HepG2 (cell line): ENCODE measurements around the gene ULK4. TPM values are rescaled to one million over a fixed set of nuclear protein-coding genes. Genes with fewer than 3 reads are reported as not detected.

Source experiments
- NCOA5 ChIP-seq: sonication (generic); formaldehyde crosslinking; IDR thresholded peaks from 2 replicates; pipeline ENCODE4 v1.4.0; 2020; ENCODE audit warnings: missing genetic modification reagents
- ONECUT2 ChIP-seq: sonication (generic); formaldehyde crosslinking; IDR thresholded peaks from 2 replicates; pipeline ENCODE4 v1.4.0; 2020; ENCODE audit warnings: missing genetic modification reagents
- RORA ChIP-seq: sonication (generic); formaldehyde crosslinking; IDR thresholded peaks from 2 replicates; pipeline ENCODE4 v1.5.0; 2020; ENCODE audit warnings: mild to moderate bottlenecking, missing genetic modification reagents, moderate library complexity
- RXRB ChIP-seq: IDR thresholded peaks from 2 replicates; pipeline ENCODE4 v1.6.1; 2016; ENCODE audit warnings: borderline replicate concordance, missing genetic modification reagents, missing compliant biosample characterization
- ZMYM3 ChIP-seq: sonication (generic); formaldehyde crosslinking; IDR thresholded peaks from 2 replicates; pipeline ENCODE4 v1.5.1; 2020; ENCODE audit warnings: mild to moderate bottlenecking, missing genetic modification reagents
- ZNF292 ChIP-seq: sonication (generic); formaldehyde crosslinking; IDR thresholded peaks from 2 replicates; pipeline ENCODE4 v1.8.1; 2022; ENCODE audit warnings: mild to moderate bottlenecking, low read depth, missing genetic modification reagents, borderline replicate concordance
- ZNF652 ChIP-seq: IDR thresholded peaks from 2 replicates; pipeline ENCODE4 v1.6.1; 2016; ENCODE audit warnings: low read depth, borderline replicate concordance
- ZNF670 ChIP-seq: sonication (generic); formaldehyde crosslinking; IDR thresholded peaks from 2 replicates; pipeline ENCODE4 v1.8.0; 2022; ENCODE audit warnings: mild to moderate bottlenecking, missing genetic modification reagents, borderline replicate concordance
- polyA plus RNA-seq, 8 experiments: library from polyadenylated mRNA; depleted of rRNA in 3 of 8; stranded (reverse) in 7 of 8; unstranded in 1 of 8; fragments of >200 nt; fragmentation: Illumina TruSeq in 4 of 8; extraction: Trizol in 4 of 8; gene quantifications; 2 replicates each; pipeline versions ENCODE4 v1.2.1 to v1.2.3, GENCODE V29; 2011 to 2016; ENCODE audit warnings: low read depth in 4 of 8, missing spikeins in 1 of 8, mixed read lengths in 1 of 8; ENCODE audit not compliant: insufficient read depth in 1 of 8
- total RNA-seq, 5 experiments: library from RNA; depleted of rRNA; stranded (reverse); fragments of >200 nt; fragmentation: Illumina TruSeq; extraction: Trizol; gene quantifications; 2 replicates each; pipeline ENCODE4 v1.2.3, GENCODE V29; 2016; ENCODE audit warnings: low read depth in 1 of 5
- TF ChIP-seq, protein P1 (sequence below): sonication (generic); formaldehyde crosslinking; IDR thresholded peaks from 2 replicates; pipeline ENCODE4 v1.4.0; 2020; ENCODE audit warnings: missing genetic modification reagents
- TF ChIP-seq, protein P2 (sequence below): sonication (generic); formaldehyde crosslinking; IDR thresholded peaks from 2 replicates; pipeline ENCODE4 v1.4.0; 2020; ENCODE audit warnings: mild to moderate bottlenecking, missing genetic modification reagents
- TF ChIP-seq, protein P3 (sequence below): sonication (generic); formaldehyde crosslinking; IDR thresholded peaks from 2 replicates; pipeline ENCODE4 v1.4.0; 2020; ENCODE audit warnings: low read depth, mild to moderate bottlenecking, missing genetic modification reagents
- TF ChIP-seq, protein P4 (sequence below), 2 experiments: sonication (generic) in 1 of 2; formaldehyde crosslinking in 1 of 2; IDR thresholded peaks; 2 replicates each; pipeline versions ENCODE4 v1.6.1 to v1.9.0; 2014 to 2022; ENCODE audit warnings: antibody characterized with exemption in 1 of 2, borderline replicate concordance in 1 of 2, inconsistent platforms in 1 of 2, low read depth in 1 of 2, missing genetic modification reagents in 1 of 2

ULK4 gene
- total and polyA plus RNA-seq, 2 of the 13 experiments (the other 11 are each of a cell fraction or from before 2014, with no cell fraction given) = 6.7 to 11.8 TPM

DNA sequence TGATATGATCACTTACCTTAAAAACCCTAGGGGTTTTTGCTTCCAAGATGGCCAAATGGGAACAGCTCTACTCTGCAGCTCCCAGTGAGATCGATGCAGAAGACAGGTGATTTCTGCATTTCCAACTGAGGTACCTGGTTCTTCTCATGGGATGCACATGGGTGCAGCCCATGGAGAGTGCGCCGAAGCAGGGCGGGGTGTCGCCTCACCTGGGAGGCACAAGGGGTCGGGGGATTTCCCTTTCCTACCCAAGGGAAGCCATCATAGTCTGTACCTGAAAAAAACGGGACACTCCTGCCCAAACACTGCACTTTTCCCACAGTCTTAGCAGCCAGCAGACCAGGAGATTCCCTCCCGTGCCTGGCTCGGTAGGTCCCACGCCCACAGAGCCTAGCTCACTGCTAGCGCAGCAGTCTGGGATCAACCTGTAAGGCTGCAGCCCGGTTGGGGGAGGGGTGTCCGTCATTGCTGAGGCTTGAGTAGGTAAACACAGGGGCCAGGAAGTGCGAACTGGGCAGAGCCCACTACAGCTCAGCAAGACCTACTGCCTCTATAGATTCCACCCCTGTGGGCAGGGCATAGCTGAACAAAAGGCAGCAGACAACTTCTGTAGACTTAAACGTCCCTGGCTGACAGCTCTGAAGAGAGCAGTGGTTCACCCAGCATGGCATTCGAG is 684.0 kb downstream of the ULK4 start (continued):
- TF ChIP-seq, protein P1, sequence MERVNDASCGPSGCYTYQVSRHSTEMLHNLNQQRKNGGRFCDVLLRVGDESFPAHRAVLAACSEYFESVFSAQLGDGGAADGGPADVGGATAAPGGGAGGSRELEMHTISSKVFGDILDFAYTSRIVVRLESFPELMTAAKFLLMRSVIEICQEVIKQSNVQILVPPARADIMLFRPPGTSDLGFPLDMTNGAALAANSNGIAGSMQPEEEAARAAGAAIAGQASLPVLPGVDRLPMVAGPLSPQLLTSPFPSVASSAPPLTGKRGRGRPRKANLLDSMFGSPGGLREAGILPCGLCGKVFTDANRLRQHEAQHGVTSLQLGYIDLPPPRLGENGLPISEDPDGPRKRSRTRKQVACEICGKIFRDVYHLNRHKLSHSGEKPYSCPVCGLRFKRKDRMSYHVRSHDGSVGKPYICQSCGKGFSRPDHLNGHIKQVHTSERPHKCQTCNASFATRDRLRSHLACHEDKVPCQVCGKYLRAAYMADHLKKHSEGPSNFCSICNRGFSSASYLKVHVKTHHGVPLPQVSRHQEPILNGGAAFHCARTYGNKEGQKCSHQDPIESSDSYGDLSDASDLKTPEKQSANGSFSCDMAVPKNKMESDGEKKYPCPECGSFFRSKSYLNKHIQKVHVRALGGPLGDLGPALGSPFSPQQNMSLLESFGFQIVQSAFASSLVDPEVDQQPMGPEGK = peak; percentile 67
- TF ChIP-seq ZMYM3 (peak; percentile 57), ZNF292 (peak; percentile 85; the same call in 1 of the 2 replicates), ZNF670 (CRISPR knock-in tag) (no peak), ONECUT2 (CRISPR knock-in tag) (no peak), ZNF652 (no peak), RXRB (peak; percentile 28; the same call in 1 of the 2 replicates), NCOA5 (no peak), RORA (CRISPR knock-in tag) (no peak)
- TF ChIP-seq, protein P2, sequence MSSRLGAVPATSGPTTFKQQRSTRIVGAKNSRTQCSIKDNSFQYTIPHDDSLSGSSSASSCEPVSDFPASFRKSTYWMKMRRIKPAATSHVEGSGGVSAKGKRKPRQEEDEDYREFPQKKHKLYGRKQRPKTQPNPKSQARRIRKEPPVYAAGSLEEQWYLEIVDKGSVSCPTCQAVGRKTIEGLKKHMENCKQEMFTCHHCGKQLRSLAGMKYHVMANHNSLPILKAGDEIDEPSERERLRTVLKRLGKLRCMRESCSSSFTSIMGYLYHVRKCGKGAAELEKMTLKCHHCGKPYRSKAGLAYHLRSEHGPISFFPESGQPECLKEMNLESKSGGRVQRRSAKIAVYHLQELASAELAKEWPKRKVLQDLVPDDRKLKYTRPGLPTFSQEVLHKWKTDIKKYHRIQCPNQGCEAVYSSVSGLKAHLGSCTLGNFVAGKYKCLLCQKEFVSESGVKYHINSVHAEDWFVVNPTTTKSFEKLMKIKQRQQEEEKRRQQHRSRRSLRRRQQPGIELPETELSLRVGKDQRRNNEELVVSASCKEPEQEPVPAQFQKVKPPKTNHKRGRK (CRISPR knock-in tag) = no peak
- TF ChIP-seq, protein P3, sequence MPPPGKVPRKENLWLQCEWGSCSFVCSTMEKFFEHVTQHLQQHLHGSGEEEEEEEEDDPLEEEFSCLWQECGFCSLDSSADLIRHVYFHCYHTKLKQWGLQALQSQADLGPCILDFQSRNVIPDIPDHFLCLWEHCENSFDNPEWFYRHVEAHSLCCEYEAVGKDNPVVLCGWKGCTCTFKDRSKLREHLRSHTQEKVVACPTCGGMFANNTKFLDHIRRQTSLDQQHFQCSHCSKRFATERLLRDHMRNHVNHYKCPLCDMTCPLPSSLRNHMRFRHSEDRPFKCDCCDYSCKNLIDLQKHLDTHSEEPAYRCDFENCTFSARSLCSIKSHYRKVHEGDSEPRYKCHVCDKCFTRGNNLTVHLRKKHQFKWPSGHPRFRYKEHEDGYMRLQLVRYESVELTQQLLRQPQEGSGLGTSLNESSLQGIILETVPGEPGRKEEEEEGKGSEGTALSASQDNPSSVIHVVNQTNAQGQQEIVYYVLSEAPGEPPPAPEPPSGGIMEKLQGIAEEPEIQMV (CRISPR knock-in tag) = no peak
- TF ChIP-seq, protein P4, sequence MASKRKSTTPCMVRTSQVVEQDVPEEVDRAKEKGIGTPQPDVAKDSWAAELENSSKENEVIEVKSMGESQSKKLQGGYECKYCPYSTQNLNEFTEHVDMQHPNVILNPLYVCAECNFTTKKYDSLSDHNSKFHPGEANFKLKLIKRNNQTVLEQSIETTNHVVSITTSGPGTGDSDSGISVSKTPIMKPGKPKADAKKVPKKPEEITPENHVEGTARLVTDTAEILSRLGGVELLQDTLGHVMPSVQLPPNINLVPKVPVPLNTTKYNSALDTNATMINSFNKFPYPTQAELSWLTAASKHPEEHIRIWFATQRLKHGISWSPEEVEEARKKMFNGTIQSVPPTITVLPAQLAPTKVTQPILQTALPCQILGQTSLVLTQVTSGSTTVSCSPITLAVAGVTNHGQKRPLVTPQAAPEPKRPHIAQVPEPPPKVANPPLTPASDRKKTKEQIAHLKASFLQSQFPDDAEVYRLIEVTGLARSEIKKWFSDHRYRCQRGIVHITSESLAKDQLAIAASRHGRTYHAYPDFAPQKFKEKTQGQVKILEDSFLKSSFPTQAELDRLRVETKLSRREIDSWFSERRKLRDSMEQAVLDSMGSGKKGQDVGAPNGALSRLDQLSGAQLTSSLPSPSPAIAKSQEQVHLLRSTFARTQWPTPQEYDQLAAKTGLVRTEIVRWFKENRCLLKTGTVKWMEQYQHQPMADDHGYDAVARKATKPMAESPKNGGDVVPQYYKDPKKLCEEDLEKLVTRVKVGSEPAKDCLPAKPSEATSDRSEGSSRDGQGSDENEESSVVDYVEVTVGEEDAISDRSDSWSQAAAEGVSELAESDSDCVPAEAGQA (IDR thresholded peaks at IDR 0.05; ENCODE audit: low read depth) = 0 out of 2 replicates have a peak, but pooled peaks have one; percentile 29
- TF ChIP-seq, protein P4 (CRISPR knock-in tag; IDR thresholded peaks at IDR 0.05; ENCODE audit: borderline replicate concordance) = no peak
